Superior temporal gyrus (tissue), 1 donor: Measurements from ENCODE around the gene C4orf33.
"Not testable (repeated sequence)": the region's sequence is repeated elsewhere in the genome, so short reads cannot be mapped to it uniquely, and the experiment has no call there.

Source experiments
- DNase-seq: peaks from one replicate; pipeline ENCODE4 v3.0.0-alpha.2; 2016; ENCODE audit errors: extremely low spot score

The C4orf33 gene

GRCh38 chr4:129126614-129127013 is 30.7 kb downstream of the C4orf33 start:
- DNase-seq: not testable (repeated sequence)

- DNase-seq: no peak
Observed at GRCh38 chr4:129129143-129129542, 33.2 kb downstream of the C4orf33 start.

- DNase-seq: no peak
Observed at GRCh38 chr4:129131343-129131742, 35.4 kb downstream of the C4orf33 start.

- DNase-seq: no peak
Observed at GRCh38 chr4:129136433-129136832, 40.5 kb downstream of the C4orf33 start.

GRCh38 chr4:129138810-129139496 is 43.0 kb downstream of the C4orf33 start:
- no peak for DNase-seq

- peak; percentile 29 for DNase-seq
Observed at GRCh38 chr4:129140521-129140920, 44.6 kb downstream of the C4orf33 start.

GRCh38 chr4:129143359-129143758 is 47.4 kb downstream of the C4orf33 start:
- DNase-seq: no peak

- no peak for DNase-seq
Observed at GRCh38 chr4:129144755-129145206, 48.8 kb downstream of the C4orf33 start.

- no peak for DNase-seq
Observed at GRCh38 chr4:129145222-129145730, 49.3 kb downstream of the C4orf33 start.

- DNase-seq: no peak
Observed at GRCh38 chr4:129146639-129147038, 50.7 kb downstream of the C4orf33 start.

GRCh38 chr4:129148892-129149291 is 52.9 kb downstream of the C4orf33 start:
- no peak for DNase-seq

- DNase-seq: no peak
Observed at GRCh38 chr4:129149906-129150305, 54.0 kb downstream of the C4orf33 start.

- no peak for DNase-seq
Observed at GRCh38 chr4:129152350-129152749, 56.4 kb downstream of the C4orf33 start.

GRCh38 chr4:129153700-129154099 is 57.7 kb downstream of the C4orf33 start:
- no peak for DNase-seq

- DNase-seq: no peak
Observed at GRCh38 chr4:129162450-129162849, 66.5 kb downstream of the C4orf33 start.

- no peak for DNase-seq
Observed at GRCh38 chr4:129163427-129163826, 67.5 kb downstream of the C4orf33 start.

GRCh38 chr4:129164243-129164642 is 68.3 kb downstream of the C4orf33 start:
- no peak for DNase-seq
